NCI-H2029 (cell line): ENCODE results near the gene BGN.
A peak's percentile ranks its signal among the peaks of the same experiment; 100 is the strongest.

Experiments
- DNase-seq: peaks from one replicate; lab custom pipeline; 2025; lab: John Stamatoyannopoulos, UW

The BGN gene

DNA sequence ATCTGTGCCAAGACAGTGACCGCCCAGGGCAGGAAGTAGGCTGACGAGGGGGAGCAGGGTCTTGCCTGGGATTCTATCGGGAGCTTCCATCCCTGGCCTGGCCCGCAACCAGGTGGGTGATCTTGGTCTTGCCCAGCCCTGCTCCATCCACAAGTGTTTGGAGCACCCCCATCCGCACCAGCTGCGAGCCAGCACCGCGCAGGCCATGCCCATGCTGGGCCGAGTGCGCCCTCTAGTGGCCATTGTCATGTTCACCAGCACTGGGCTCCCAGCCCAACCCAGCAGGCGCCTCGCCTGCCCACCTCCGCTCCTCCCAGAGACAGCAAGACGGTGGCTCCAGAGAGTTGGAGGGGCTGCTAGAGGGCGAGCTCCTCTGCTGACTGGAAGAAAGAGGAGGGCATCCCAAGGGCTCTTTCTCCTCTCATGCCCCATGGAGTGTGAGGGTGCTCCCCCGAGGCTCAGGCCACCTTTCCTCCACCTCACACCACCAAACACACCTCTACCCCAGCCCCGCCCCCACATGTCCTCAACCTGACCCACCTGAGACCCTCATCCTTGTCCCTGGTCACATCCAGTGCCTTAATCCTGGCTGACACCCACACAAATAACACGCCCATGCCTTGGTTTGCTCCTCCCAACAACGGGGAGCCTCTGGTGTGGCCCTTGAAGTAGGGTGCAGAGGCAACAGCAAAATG lies 12.9 kb downstream of the BGN start:
- peak; percentile 62 for DNase-seq

DNA sequence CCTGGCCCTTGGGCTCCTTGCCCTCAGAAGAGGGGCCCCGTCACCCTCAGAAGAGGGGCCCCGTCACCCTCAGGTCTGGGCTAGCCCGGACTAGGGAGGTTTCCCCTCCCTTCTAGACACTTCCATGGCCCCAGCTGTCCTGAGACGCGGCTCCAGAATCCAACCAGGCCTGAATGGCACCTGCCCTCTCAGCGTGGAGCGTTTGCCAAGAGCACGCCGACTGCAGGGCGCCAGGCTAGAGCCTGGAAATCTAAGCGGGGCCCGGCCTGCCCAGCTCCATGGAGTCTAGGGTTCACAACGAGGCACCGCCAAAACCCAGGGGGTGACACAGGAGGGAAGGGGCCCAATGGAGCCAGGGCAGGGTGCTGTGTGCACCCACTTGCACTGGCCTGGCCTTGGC lies 14.8 kb downstream of the BGN start:
- DNase-seq: no peak

DNA sequence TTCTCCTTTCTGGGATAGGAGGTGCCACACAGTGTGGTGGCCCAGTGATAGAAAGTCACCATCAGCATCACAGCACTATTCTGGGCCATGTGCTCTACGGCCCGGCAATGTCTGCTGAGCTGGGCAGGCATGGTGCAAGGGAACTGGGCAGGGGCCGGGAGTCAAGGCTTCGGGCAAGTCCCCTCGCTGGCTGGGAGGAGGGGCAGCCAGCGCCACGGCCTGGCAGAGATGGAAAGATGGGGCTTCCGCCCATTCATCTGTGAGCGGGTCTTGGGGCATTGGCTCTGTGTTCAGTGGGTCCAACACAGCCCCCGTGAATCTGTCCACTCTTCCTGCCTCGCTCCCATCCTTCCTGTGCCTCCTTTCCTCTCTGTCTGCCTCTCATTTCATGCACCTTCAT lies 15.6 kb downstream of the BGN start:
- no peak for DNase-seq

DNA sequence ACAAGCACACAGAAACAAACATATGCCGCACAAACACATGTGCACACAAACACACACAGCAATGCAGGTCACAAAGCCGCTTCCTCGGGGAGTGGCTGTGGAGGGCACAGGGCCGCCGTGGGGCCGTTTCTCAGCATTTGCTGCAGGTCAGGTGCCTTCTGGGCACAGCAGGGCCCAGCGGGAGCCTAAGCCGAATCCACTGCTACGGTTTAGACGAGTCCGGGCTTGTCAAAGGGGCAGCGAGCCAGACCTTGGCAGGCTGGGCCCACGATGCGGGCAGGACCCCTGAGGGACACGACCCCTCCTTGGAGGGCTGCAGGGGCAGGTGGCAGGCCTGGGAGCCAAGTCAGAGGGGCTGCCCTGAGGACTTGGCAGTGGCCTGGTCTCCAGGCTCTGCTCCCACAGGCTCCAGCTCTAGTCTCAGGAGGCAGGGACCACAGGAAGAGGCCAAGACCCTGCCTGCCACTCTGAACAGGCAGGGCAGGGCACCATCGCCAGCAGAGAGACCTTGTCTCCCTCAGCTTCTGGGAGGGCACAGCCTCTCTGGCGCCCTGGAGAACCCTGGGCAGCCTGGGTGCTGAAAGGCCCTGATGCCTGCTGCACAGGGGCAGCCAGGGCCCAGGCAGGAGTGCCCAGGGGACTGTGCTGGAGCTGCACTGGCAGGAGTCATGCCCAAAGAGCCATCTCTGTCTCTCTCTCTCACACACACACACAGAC lies 17.2 kb downstream of the BGN start:
- DNase-seq: no peak

DNA sequence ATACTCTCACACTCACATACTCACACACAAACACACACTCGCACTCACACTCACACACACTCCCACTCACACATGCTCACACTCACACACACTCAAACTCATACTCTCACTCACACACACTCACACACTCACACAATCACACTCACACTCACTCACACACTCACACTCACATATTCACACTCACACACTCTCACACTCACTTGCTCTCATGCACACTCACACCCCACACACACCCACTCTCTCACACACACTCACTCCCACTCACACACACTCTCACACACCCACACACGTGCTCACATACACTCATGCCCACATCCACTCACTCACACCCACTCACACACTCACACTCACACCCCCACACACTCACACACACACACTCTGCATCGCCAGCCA lies 17.7 kb downstream of the BGN start:
- DNase-seq: no peak

DNA sequence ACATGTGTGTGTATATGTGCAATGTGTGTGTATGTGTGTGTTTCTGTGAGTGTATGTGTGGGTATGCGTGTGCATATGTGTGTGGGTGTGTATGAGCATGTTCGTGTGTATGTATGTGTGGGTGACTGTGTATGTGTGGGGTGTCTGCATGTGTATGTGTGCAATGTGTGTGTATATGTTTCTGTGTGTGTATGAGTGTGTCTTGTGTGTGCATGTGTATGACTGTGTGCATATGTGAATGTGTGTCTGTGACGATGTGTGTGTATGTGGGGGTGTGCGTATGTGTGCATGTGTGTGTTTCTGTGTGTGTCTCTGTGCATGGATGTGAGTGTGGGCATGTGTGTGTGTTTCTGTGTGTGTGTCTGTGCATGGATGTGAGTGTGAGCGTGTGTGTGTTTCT lies 18.5 kb downstream of the BGN start:
- DNase-seq: no peak

DNA sequence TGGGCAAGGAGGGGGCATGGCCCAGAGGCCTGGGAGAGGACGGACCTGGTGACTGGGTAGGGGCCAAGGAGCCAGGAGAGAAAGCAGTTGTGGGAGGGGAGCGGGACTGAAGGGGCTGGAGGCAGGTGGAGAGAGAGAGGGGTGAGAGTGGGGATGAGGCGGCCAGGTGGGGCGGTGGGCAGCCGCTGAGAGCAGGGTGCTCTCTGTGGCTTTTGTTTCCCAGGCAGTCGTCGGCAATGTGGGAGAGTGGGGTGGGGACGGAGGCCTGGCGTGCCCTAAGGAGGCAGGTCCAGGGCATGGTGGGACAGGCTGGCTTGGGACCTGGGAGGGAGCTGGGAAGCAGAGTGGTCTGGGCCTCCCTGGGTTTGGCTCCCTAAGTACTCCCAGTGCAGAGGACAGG lies 19.5 kb downstream of the BGN start:
- no peak for DNase-seq

DNA sequence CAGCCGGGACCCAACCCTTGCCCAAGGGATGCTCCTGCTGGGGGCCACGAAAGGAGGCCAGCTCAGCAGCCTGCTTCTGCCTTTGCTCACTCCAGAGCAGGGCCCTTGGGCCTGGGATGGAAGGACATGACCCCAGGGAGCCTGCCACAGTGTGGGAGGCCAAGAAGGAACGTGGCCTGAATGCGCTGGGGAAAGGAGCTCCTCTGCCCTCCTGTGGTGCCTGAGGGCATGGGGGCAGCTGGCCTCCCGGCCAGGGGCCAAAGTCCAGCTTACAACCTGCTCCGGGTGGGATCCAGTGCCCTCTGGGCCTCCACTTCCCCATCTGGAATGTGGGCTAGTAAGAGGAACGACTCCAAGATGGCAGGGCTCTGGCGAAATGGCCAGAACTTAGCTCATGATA lies 20.7 kb downstream of the BGN start:
- DNase-seq: no peak

DNA sequence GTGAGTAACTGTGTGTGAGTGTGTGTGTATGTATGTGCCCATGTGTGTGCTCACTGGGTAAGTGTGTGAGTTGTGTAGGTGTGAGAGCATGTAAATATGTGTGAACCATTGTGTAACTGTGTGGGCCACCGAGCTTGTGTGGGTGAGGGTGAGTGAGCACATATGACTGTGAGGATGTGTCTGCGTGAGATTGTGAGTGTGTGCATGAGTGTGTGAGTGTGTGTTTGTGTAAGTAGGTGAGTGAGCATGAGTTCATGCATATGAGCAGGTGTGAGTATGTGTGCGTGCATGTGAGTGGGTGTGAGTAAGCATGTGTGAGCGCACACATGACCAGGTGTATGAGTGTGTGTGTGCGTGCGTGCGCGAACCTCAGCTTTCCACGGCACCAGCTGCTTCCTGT lies 21.3 kb downstream of the BGN start:
- no peak for DNase-seq

DNA sequence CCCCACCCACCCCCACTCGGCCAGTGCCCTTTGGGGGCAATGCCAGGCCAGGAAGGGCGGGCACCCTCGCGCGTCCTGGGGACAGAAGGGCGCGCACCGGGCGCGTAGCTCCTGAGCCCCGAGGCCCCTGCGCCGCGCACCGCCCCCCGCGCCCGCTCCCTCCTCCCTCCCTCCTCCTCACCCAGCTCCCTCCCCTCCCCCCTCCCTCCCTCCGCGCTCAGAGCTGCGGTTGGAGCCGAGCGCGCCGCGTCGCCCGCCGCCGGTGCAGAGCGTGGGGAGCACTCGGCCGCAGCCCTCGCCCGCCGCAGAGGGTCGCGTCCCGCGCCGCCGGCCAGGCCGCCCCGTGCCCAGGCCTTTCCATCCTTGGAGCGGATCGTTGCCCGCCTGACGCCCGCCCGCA lies 22.6 kb downstream of the BGN start, which contains the start of gene ATP2B3:
TSS of gene ATP2B3 (plus strand) at position 220 of the 400 bp plus-strand sequence. CDS start 18,606 bp downstream, outside the sequence.
- no peak for DNase-seq

DNA sequence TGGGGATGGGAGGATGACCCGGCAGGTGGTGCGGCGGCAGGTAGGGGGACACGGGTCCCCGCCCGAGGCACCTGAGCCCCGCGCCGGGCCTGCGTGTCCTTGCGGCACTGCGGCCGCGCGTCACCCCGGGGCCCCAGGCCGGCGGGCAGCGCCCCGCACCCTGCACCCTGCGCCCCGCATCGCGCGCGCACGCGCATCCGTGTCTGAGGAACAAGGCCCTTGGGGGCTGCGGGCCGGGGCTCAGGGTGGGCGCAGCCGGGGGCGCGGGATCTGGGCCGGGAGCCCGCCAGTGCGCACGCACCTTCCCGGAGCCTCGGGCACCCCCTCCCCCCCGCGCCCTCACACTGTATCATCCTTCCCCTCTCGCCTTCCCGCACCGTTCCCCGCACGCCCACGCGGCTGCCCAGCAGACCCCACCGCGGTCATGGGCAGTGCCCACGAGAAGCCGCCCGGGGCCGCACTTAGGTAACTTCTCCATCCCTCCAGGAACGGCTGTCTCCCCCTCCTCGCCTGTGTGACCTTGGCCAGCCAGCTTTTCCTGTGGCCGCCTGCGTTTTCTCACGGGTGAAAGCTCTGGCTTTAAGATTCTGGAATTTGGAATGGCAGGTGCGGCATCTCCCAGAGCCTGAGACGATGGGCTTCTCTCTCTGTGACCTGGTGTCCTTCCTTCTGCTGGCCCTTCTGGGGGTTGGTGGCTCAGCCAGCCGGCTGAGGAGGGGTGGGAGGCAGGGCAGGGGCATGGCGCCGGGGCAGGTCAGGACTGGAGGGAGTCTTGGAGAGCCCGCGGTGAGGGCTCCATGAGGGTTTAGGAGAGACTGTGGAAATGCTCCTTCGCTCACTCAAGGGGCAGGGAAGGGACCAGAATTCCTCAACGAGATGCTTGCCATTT lies 23.4 kb downstream of the BGN start:
- no peak for DNase-seq

DNA sequence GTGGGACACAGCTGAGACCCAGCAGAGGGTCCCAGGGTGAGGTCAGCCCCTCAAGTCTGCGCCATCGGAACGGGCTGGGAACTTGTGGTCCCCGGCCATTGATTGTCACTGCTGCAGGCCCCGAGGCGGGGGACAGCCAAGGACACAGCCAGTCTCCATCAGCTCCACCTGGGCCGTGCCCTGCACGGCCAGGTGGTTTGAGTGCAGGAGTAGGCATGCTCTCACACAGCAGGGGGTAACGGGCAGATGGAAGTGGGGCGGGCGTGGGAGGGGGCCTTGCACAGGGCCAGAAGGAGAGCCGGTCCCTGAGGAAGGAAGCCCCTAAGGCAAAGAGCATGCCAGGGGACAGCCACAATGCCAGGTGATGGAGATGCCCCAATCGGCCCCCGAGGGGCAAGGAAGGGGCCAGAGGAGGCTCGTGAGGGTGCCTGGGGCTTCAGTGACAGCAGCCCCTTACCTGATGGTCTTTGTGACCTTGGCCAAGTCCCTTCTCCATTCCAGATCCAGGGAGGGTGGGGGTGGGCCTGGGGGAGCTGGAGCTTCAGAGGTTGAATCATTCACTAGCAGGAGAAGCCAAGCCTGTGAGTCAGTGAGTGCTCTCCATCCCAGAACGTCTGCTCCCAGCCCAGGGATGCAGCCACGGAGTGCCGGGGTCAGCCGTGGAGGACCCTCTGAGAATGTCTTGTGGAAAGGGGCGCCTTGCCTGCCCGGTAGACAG lies 24.9 kb downstream of the BGN start:
- no peak for DNase-seq

DNA sequence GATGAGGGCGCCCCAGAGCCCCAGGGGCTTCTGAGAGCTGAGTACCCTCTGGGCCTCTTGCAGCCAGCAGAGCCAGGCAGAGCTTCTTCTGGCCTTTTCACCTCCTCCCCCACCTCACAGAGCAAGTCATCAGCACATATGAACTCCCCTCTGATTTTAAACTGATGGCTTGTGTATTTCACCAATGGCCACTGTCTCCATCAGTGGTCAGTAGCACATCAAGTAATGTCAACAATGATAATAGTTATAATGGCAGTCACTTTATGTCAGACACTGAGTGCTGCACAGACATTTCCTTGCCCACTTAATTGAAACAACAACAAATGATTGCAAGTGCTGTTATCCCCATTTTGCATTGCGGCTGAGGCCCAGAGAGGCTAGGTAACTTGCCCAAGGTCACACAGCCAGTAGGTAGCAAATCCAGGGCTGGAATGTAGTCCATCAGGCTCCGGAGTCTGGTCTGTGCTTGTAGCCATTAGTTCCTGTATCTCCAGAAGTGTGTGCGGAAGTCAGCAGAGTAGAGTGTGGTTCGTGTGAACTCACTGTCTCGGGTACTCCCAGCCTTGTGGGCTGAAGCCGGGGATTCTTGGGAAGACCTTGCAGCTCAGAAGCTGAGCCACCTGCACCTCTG lies 25.6 kb downstream of the BGN start:
- no peak for DNase-seq

DNA sequence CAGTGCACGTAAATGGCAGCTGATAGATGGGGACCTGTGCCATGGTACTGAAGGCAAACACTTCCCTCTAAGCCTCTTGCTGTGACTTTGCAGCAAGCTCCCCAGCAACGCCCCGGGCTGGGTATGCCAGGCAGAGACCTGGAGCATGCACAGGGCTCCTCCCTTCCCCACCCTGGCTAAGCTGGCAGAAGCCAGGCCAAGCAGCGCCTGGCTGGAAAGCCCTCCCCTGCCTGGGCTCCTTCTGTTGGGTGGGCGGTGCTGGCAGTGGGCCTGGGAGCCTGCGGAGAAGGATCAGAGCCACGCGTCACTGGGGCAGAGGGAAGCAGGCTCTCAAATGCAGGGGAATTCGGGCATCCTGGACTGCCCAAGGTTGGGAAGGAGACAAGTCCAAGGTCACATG lies 26.3 kb downstream of the BGN start:
- no peak for DNase-seq

DNA sequence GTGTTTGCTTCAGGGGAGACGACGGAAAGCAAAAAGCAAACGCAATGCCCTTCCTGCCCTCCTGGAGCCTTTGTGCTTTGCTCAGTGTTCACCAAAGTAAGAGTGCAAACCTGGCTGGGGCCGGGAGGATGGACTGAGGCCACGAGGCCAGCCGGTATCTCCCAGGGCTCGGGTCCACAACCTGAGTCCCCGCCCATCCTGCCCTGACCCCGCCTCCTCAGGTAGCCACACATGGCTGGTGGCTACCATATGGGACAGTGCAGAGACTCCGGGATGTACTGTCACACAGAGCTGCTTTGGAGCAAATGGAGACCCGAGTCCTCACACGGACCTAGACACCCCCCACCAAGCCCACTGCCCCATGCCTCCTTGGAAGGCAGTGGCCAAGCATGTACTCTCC lies 27.5 kb downstream of the BGN start:
- DNase-seq: no peak

DNA sequence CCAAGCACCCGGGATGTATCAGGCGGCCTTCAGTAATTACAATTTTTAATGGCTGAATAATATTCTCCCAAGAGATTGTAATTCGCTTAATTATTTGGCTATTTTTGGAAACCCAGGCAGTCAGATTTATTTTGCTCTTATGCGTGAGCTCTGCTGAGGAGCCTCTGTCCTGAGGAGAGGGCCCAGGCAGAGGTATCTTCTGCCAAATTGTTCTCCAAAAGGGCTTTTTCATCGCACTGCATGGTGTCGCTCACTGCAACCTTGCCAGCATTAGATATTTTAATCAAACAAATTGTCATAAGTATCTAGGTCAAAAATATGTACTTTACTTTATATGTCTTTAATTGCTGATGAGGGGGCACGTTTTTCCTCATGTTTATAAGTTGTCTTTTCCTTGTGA lies 28.5 kb downstream of the BGN start:
- no peak for DNase-seq

DNA sequence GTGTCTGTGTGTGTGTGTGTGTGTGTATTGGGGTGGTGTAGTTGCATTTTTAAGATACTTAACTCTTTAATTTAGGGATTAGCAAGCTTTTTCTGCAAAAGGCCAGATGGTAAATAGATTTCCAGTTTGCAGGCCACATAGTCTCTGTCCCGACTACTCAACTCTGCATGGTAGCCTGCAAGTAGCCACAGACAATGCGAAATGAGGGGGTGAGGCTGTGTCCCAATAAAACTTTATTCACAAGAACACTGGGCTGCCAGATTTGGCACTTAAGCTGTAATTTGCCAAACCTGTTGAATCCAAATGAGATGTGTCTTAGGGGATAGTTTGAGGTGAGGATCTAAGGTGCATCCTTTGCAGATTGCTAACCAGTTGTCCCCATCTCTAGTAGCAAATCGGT lies 29.5 kb downstream of the BGN start:
- DNase-seq: no peak

DNA sequence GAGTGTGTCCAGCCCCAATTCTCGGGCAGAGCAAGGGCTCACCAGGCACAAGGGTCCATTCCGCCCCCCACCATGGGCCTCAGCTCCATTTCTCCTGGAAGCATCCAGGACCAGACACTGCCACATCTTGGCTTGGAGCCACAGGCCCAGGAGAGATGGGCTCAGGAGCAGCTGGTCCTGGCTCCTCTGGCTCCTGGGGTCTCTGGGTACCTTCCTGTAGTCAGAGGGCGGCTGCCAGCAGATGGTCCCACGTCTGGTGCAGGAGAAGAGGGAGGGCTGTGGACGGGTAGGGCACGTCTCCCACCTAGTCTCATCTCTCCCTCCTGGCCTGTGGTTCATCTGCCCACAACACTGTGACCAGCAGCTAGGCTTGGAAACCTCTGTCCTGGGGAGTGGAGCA lies 30.7 kb downstream of the BGN start:
- DNase-seq: no peak

DNA sequence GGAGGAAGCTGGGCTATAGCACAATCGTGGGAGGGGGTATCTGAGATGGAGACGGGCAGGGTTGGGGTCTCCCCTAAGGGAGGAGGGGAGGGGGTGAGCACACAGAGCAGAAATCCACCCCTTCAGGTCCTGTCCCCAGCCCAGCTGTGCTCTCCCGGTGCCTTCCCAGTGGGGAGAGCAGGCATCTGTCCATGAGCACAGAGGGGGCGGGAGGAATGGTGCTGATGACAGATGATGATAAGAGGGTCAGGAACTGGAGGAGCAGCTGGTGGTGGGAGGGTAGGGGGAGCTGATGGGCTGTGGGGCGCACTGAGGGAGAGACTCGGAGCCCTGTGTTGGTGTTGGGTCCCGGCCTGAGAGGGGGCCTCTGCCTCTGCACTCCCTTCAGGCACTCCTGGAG lies 31.3 kb downstream of the BGN start:
- DNase-seq: no peak

DNA sequence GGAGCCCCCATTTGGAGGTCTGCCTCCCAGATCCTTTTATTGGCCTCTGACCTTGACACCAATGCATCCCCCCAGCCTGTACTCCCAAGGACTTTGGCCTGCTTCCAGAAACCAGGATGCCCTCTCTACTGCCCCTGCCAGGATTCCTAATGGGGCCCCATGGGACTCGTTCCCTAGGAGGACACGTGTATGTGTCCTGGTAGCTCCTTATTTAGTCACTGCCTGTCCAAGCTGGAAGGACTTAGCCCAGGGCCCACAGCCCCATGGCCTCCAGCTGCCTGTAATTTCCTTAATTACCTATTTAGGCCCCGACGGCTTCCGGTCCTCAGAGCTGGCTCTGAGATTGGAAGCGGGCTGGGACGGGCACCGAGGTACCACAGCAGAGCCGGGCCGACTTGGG lies 32.0 kb downstream of the BGN start:
- no peak for DNase-seq

DNA sequence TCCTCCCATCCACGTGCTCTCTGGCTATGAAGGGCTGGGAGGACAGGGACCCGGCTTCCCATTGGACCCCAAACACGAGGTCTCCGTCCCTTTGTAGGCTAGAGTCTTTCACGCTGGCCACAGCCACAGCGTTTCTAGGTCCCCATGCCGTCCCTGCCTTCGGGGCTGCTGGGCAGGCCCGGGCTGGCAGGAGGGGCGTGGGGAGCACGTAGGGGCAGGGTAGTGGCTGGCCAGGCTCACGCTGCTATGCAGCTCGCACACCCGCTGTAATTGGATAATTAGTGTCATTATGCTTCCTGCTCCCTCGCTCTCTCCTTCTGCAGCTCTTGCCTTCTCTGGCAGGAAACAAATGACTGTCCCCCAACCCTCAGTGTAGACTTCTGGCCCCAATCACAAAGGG lies 32.4 kb downstream of the BGN start:
- no peak for DNase-seq
